Peyer's patch (tissue), 4 donors: ENCODE results near the gene ATXN1.

ENCODE experiments used
- CTCF ChIP-seq, 6 experiments: fragments of 450-650 bp in 4 of 6; fragments of 200-600 bp in 2 of 6; sonication (generic) in 1 of 6; IDR thresholded peaks; one replicate each; pipeline ENCODE4 v1.5.1; 2017 to 2019; ENCODE audit warnings: antibody characterized with exemption in 6 of 6, mild to moderate bottlenecking in 3 of 6, moderate library complexity in 1 of 6
- POLR2A ChIP-seq, 2 donors: fragments of 450-650 bp; IDR thresholded peaks; one replicate each; pipeline ENCODE4 v1.5.1; 2017; ENCODE audit warnings: antibody characterized with exemption in 2 of 2, mild to moderate bottlenecking in 2 of 2, moderate library complexity in 2 of 2

GRCh38 chr6:16402581-16402900 is 358.7 kb downstream of the ATXN1 start:
- no peak for TF ChIP-seq CTCF (IDR thresholded peaks at IDR 0.05)
- no peak for TF ChIP-seq POLR2A (IDR thresholded peaks at IDR 0.05)
